WTC11 (cell line): ENCODE data around the gene PCDH1. TPM values are rescaled to one million over a fixed set of nuclear protein-coding genes. Genes with fewer than 3 reads are reported as not detected.

Experiments
- ATAC-seq: fragments of 200-7000 bp; cut with Tn5 transposase; 2 replicates; pipeline ENCODE4 v1.10.0; 2021; ENCODE audit warnings: mild to moderate bottlenecking, moderate library complexity
- CTCF ChIA-PET: fragments of 300-600 bp; sonication (Branson Sonifier 250); formaldehyde crosslinking; loops from one replicate; lab custom pipeline; 2021; ENCODE audit warnings: antibody characterized with exemption; lab: Charles Lee
- POLR2A ChIA-PET: fragments of 350-600 bp; sonication (Branson Sonifier 250); formaldehyde crosslinking; loops from one replicate; lab custom pipeline; 2021; ENCODE audit warnings: antibody characterized with exemption; lab: Charles Lee
- DNase-seq: peaks from one replicate; pipeline ENCODE4 v3.0.0; 2021; ENCODE audit warnings: low spot score
- H3K27ac Mint-ChIP-seq: 2 replicates; pipeline ENCODE4 v1.8.0; 2021; ENCODE audit warnings: mixed read lengths
- H3K27me3 Mint-ChIP-seq: 2 replicates; pipeline ENCODE4 v1.8.0; 2021; ENCODE audit warnings: low read depth, mild to moderate bottlenecking, moderate library complexity, mixed read lengths
- H3K36me3 Mint-ChIP-seq: 2 replicates; pipeline ENCODE4 v1.8.0; 2021; ENCODE audit warnings: mixed read lengths
- H3K4me1 Mint-ChIP-seq: 2 replicates; pipeline ENCODE4 v1.8.0; 2022; ENCODE audit warnings: mixed read lengths
- H3K4me3 Mint-ChIP-seq: 2 replicates; pipeline ENCODE4 v1.8.0; 2021; ENCODE audit warnings: mild to moderate bottlenecking, moderate library complexity, mixed read lengths
- H3K9me3 Mint-ChIP-seq: 2 replicates; pipeline ENCODE4 v1.8.0; 2021; ENCODE audit warnings: mixed read lengths
- EMX1 ChIP-seq: fragments of 250-450 bp; sonication (Bioruptor Pico); IDR thresholded peaks from 2 replicates; pipeline ENCODE4 v1.8.0; 2021; ENCODE audit warnings: mild to moderate bottlenecking
- ERG ChIP-seq: fragments of 250-450 bp; sonication (Bioruptor Pico); IDR thresholded peaks from 2 replicates; pipeline ENCODE4 v1.8.0; 2021; ENCODE audit warnings: mild to moderate bottlenecking
- ESRRA ChIP-seq: sonication (generic); formaldehyde crosslinking; IDR thresholded peaks from 2 replicates; pipeline ENCODE4 v1.8.1; 2022; ENCODE audit warnings: mild to moderate bottlenecking, missing genetic modification reagents, borderline replicate concordance
- ETV6 ChIP-seq: sonication (generic); formaldehyde crosslinking; IDR thresholded peaks from 2 replicates; pipeline ENCODE4 v1.8.1; 2022; ENCODE audit warnings: mild to moderate bottlenecking, missing genetic modification reagents
- GTF2I ChIP-seq: fragments of 250-450 bp; sonication (Bioruptor Pico); conservative IDR thresholded peaks from 2 replicates; pipeline ENCODE4 v1.4.0; 2021; ENCODE audit warnings: mild to moderate bottlenecking
- HMGA2 ChIP-seq: fragments of 250-450 bp; sonication (Bioruptor Pico); IDR thresholded peaks from 2 replicates; pipeline ENCODE4 v1.4.0; 2021; ENCODE audit warnings: mild to moderate bottlenecking, moderate library complexity
- JUN ChIP-seq: sonication (generic); formaldehyde crosslinking; IDR thresholded peaks from 2 replicates; pipeline ENCODE4 v1.8.0; 2023; ENCODE audit warnings: mild to moderate bottlenecking, missing genetic modification reagents
- KAT7 ChIP-seq: sonication (generic); formaldehyde crosslinking; IDR thresholded peaks from 2 replicates; pipeline ENCODE4 v1.8.1; 2023; ENCODE audit warnings: missing genetic modification reagents, mild to moderate bottlenecking, borderline replicate concordance
- MAX ChIP-seq: sonication (generic); formaldehyde crosslinking; IDR thresholded peaks from 2 replicates; pipeline ENCODE4 v1.8.0; 2022; ENCODE audit warnings: mild to moderate bottlenecking, missing genetic modification reagents
- NFATC4 ChIP-seq: fragments of 250-450 bp; sonication (Bioruptor Pico); IDR thresholded peaks from 2 replicates; pipeline ENCODE4 v1.9.0; 2021; ENCODE audit warnings: mild to moderate bottlenecking
- NR1H2 ChIP-seq: sonication (generic); formaldehyde crosslinking; IDR thresholded peaks from 2 replicates; pipeline ENCODE4 v1.9.0; 2021; ENCODE audit warnings: mild to moderate bottlenecking, moderate library complexity, missing genetic modification reagents
- NR3C1 ChIP-seq: sonication (generic); formaldehyde crosslinking; conservative IDR thresholded peaks from 2 replicates; pipeline ENCODE4 v1.8.1; 2023; ENCODE audit warnings: low read depth, mild to moderate bottlenecking, missing genetic modification reagents
- PRRX2 ChIP-seq: fragments of 250-450 bp; sonication (Bioruptor Pico); IDR thresholded peaks from 2 replicates; pipeline ENCODE4 v1.8.0; 2021; ENCODE audit warnings: mild to moderate bottlenecking
- RELA ChIP-seq: sonication (generic); formaldehyde crosslinking; IDR thresholded peaks from 2 replicates; pipeline ENCODE4 v1.8.1; 2022; ENCODE audit warnings: missing genetic modification reagents, mild to moderate bottlenecking, borderline replicate concordance
- SMAD4 ChIP-seq: sonication (generic); formaldehyde crosslinking; IDR thresholded peaks from 2 replicates; pipeline ENCODE4 v1.8.0; 2022; ENCODE audit warnings: mild to moderate bottlenecking, missing genetic modification reagents
- TP53 ChIP-seq: sonication (generic); formaldehyde crosslinking; IDR thresholded peaks from 2 replicates; pipeline ENCODE4 v1.8.1; 2023; ENCODE audit warnings: mild to moderate bottlenecking, missing genetic modification reagents
- ZBTB21 ChIP-seq: sonication (generic); formaldehyde crosslinking; IDR thresholded peaks from 2 replicates; pipeline ENCODE4 v1.8.1; 2023; ENCODE audit warnings: mild to moderate bottlenecking, missing genetic modification reagents, borderline replicate concordance
- ZMAT4 ChIP-seq: fragments of 250-450 bp; sonication (Bioruptor Pico); IDR thresholded peaks from 2 replicates; pipeline ENCODE4 v1.9.0; 2021; ENCODE audit warnings: mild to moderate bottlenecking
- ZNF121 ChIP-seq: sonication (generic); formaldehyde crosslinking; IDR thresholded peaks from 2 replicates; pipeline ENCODE4 v1.8.0; 2023; ENCODE audit warnings: missing genetic modification reagents
- ZNF138 ChIP-seq: sonication (generic); formaldehyde crosslinking; conservative IDR thresholded peaks from 2 replicates; pipeline ENCODE4 v1.8.1; 2022; ENCODE audit warnings: mild to moderate bottlenecking, moderate library complexity, missing genetic modification reagents
- ZNF263 ChIP-seq: sonication (generic); formaldehyde crosslinking; IDR thresholded peaks from 2 replicates; pipeline ENCODE4 v1.8.1; 2022; ENCODE audit warnings: low read depth, mild to moderate bottlenecking, moderate library complexity, missing genetic modification reagents
- ZNF396 ChIP-seq: fragments of 250-450 bp; sonication (Bioruptor Pico); IDR thresholded peaks from 2 replicates; pipeline ENCODE4 v1.8.0; 2021; ENCODE audit warnings: mild to moderate bottlenecking, moderate library complexity, borderline replicate concordance
- ZNF532 ChIP-seq: fragments of 250-450 bp; sonication (Bioruptor Pico); IDR thresholded peaks from 2 replicates; pipeline ENCODE4 v1.9.0; 2021; ENCODE audit warnings: mild to moderate bottlenecking, borderline replicate concordance
- total RNA-seq: library from RNA; stranded (reverse); gene quantifications from 3 replicates; pipeline ENCODE4 v1.2.3, GENCODE V29; 2021

The PCDH1 gene
- total RNA-seq, 1 experiment from 2014 or later, result 105 TPM

- no peaks in the 10 kb centered on the region for H3K27me3 Mint-ChIP-seq
Measured at GRCh38 chr5:141851195-141851874, 26.9 kb downstream of the PCDH1 start.

GRCh38 chr5:141850786-141851185 lies 27.4 kb downstream of the PCDH1 start:
- H3K27ac Mint-ChIP-seq, result peak overlapping the region; percentile 97
- peak overlapping the region; percentile 64 for H3K4me3 Mint-ChIP-seq

More at GRCh38 chr5:141851195-141851874, 26.9 kb downstream of the PCDH1 start:
- Mint-ChIP-seq H3K36me3 (peaks cover 14% of the 10 kb centered on the region), H3K27ac (peak overlapping the region; percentile 98), H3K4me3 (peak overlapping the region; percentile 64), H3K4me1 (peaks cover 62% of the 10 kb centered on the region), H3K9me3 (no peaks in the 10 kb centered on the region)
- TF ChIP-seq ERG (CRISPR knock-in tag) (no peak), GTF2I (CRISPR knock-in tag) (no peak), ETV6 (0 out of 2 replicates have a peak, but pooled peaks have one; percentile 33), ZNF396 (CRISPR knock-in tag) (no peak), TP53 (no peak), ZMAT4 (CRISPR knock-in tag) (no peak), KAT7 (no peak)
- DNase-seq, result no peak
- no peak for ATAC-seq
- ChIA-PET POLR2A (no interaction called here), CTCF (interaction anchor here (1.4 kb wide), 1 partner anchor 35 kb away, joined by 3 read pairs; no protein-coding TSS in a partner anchor)

More at GRCh38 chr5:141850786-141851185, 27.4 kb downstream of the PCDH1 start:
- Mint-ChIP-seq H3K27me3 (no peaks in the 10 kb centered on the region), H3K36me3 (peaks cover 11% of the 10 kb centered on the region), H3K4me1 (peaks cover 64% of the 10 kb centered on the region), H3K9me3 (no peaks in the 10 kb centered on the region)
- TF ChIP-seq ETV6, result no peak
- no peak for TF ChIP-seq ZBTB21 (CRISPR knock-in tag)
- no peak for TF ChIP-seq ESRRA
- TF ChIP-seq ZNF138, result no peak
- no peak for TF ChIP-seq PRRX2 (CRISPR knock-in tag)
- TF ChIP-seq ZMAT4 (CRISPR knock-in tag), result no peak
- no peak for TF ChIP-seq EMX1 (CRISPR knock-in tag)
- TF ChIP-seq HMGA2 (CRISPR knock-in tag), result no peak
- no peak for TF ChIP-seq NFATC4 (CRISPR knock-in tag)
- no peak for TF ChIP-seq NR3C1 (CRISPR knock-in tag)
- no peak for TF ChIP-seq ZNF532 (CRISPR knock-in tag)
- no peak for TF ChIP-seq RELA (CRISPR knock-in tag)
- no peak for TF ChIP-seq NR1H2
- no peak for TF ChIP-seq SMAD4 (CRISPR knock-in tag)
- TF ChIP-seq ZNF263 (CRISPR knock-in tag), result no peak
- TF ChIP-seq ZNF121, result no peak
- TF ChIP-seq MAX (CRISPR knock-in tag), result no peak
- no peak for TF ChIP-seq JUN (CRISPR knock-in tag)
- CTCF ChIA-PET, result interaction anchor here (1.2 to 2.7 kb wide), 9 partner anchors 9 to 156 kb away, joined by 3 to 28 read pairs (median 8); partner anchors contain the start of gene PCDH1
- POLR2A ChIA-PET, result interaction anchor here (1.2 to 3.9 kb wide), 7 partner anchors 8 to 39 kb away, joined by 4 to 54 read pairs (median 19); partner anchors contain the start of gene PCDH1
- DNase-seq (peak; percentile 45), ATAC-seq (peak; percentile 0)
